SK-N-MC (cell line): Measurements from ENCODE around the gene KMT5B.

Source experiments
- EZH2 ChIP-seq: fragments of 200-600 bp; sonication (generic); IDR thresholded peaks from one replicate; pipeline ENCODE4 v1.6.1; 2017; ENCODE audit warnings: antibody characterized with exemption
- FOXP2 ChIP-seq: optimal IDR thresholded peaks from 2 replicates; pipeline ENCODE3; 2011; ENCODE audit warnings: mild to moderate bottlenecking, moderate library complexity; ENCODE audit not compliant: insufficient read depth; ENCODE audit errors: extremely low read length, control extremely low read depth
- POLR2AphosphoS5 ChIP-seq: IDR thresholded peaks from 2 replicates; pipeline ENCODE4 v1.6.1; 2012; ENCODE audit warnings: mild to moderate bottlenecking, low read depth, low read length, borderline replicate concordance

- TF ChIP-seq EZH2, result no peak
- no peak for TF ChIP-seq POLR2AphosphoS5
- TF ChIP-seq FOXP2, result no peak
These were observed 67.0 kb downstream of the KMT5B start for GRCh38 chr11:68146010-68146540.
